ENCODE results near the gene GYPC.
"Not testable (repeated sequence)": the region's sequence is repeated elsewhere in the genome, so short reads cannot be mapped to it uniquely, and the experiment has no call there.

The GYPC gene, protein sequence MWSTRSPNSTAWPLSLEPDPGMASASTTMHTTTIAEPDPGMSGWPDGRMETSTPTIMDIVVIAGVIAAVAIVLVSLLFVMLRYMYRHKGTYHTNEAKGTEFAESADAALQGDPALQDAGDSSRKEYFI

DNA sequence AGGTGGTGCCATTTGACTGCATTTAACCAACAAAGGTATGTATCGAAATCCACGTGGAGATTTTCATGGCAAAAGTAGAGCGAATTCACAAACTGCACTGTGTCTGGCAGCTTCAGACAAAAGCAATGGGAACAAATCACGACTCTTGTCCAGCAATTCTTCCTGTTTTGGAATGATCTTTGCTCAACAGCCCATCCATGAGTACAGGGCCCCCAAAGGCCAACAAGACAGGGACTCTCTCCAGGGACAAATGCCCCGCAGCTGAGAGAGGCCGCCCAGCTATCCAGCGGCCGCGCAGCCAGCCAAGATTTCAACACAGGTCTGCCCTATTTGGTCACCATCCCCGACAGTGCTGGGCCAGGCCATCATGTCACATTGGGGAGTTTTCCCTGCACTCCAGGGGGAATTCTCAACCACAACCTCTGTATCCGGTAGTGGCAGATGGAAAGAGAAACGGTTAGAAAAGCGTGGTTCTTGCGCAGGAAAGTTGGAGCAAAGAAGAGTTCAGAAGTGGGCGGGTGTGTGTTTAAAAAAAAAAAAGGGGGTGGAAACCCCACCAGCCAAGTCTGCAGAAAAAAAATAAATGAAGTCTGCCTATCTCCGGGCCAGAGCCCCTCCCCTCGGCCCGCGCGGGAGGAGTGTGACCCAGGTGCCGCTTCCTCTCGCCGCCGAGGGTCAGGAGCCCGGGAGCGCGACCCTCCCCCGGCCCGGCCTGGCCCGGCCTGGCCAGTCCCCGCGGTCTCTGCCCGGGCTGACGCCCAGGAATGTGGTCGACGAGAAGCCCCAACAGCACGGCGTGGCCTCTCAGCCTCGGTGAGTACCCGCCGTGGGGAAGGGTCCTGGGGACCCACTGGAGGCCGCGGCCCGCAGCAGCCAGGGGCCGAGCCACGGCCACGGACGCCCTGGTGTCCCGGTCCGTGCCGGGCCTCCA lies at the start of gene GYPC:
Gene GYPC (plus strand): TSS at position 659 of the 931 bp plus-strand sequence. CDS start 106 bp downstream, at position 765.
- peak in 9 of 51 donors; percentile 12 to 44 (median 32) for DNase-seq

DNA sequence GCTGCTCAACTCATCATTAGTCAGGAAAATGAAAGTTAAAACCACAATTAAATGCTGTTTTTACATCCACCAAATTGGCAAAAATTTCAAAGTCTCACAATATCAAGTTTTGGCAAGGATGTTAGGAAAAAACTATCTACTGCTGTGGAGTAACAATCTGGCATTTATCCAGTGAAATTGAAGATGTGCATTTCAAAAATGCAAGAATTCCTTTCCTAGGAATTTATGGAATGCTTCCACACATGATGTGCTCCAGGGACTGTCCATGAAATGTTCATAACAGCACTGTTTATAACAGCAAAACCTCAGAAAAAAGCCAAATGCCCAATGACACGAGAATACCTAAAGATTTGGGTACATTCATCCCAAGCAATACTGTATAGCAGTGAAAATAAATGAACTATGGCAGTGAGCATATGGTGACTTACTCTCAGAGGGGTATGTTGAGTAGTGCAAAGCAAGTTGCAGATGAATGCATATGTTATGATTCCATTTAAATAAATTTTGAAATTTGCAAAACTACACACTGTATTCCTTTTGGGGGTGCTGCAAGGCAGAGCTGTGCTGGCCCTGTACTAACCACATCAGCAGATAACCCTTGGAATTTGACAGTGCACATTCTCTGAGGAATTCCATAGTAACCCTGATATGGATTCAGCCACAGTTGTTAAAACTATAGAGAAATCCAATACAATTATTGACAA lies 41.3 kb upstream of the GYPC start:
- DNase-seq = no peak

DNA sequence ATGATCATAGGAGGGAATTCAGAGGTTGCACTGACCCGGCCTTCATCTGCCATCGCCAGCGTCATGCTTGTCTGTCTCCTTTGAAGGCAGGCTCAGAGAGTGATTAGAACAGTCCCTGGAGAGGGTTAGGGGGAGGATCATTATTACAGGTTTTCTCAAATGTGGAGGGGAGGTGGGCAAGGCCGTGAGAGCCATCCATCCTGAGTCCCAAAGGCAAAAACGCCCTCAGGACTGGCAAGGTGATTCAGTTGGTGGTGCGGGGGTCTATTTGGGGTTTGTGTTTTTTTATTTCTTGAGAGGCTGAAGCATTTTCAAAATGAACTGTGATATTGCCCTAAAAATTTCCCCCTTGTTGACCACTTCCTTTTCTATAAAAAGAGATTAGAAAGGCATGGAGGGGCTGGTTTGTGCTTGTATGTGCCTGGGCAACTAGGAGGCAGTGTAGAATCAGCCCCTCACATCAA lies 39.3 kb upstream of the GYPC start:
- DNase-seq = no peak

DNA sequence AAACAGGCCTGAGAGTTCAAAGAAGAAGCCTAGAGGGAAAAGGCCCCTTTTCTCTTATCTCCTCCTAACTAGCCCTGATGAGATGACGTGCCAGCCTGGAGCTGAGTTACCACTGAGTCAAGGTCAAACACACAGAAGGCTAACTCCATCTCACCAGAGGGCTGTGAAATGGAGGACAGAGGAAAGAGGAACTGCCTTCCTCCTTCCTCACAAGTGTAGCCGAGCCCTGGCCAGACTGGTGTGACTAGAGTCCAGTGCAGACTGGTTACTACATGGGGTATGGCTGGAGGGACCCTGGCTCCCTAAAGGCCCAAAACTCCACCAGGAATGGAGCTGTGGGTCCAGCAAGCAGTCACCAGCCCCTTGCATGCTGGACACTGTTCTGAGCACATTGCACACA lies 35.7 kb upstream of the GYPC start:
- DNase-seq = no peak

DNA sequence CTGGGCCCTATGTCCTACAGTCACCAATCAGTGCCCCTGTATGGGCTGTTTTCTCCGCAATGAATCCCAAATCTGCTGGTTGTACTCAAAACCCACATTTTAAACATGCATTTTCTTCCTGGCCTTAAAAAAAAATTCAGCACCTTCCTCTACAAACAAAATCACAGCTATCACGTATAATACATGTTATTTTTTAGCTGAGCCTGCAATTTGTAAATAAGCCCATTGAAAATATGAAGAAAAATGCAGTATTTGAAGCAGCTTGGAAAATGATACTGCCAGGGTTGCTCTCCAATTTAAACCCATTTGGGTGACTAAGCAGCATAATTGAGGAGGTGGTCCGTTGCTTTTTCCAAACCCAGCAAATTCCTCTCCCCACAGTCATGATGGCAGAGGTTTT lies 33.0 kb upstream of the GYPC start:
- DNase-seq = no peak

DNA sequence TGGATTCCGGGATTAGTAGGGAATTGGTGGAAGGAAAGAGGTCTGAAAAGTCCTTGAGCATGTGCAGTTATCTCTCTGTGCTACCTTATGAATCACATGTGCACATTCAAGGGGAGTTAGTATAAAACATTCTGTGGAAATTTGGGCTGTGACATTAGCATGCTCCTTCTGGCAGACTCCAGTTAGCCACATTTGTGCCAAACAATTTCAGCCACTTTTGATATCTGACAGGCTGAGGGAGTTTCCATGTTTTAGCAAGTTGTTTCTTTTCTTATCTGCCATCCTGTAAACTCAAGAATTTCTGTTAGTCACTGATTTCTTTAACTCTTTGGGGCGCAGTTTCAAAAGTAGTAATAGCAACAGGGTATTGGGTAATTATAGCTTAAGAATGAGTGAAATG lies 28.3 kb upstream of the GYPC start:
- DNase-seq = no peak

DNA sequence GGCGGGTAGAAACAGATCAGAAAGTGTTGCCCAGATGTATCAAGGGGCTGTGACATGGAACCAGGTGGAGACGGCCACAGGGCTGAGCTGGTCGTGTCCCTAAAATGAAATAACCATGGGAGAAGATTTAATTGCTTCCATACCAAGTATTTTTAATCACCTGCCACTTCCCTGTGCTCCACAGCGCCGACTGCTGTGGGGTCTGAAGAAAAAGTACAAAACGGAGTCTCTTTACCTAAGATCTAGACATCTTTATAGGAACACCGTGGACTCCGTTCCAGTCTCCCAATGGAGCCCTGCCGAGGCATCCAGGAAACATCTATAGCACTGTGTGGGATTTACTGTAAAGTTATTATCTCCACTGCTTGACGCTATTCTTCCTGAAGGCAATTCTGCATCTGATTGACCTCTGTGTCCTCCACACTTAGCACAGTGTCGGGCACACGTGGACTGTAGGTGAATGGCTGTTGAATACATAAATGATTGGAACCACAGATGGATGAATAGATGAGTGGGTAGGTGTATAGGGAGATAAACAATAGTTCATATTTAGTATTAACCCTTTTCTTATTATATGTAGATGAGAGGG lies 21.6 kb upstream of the GYPC start:
- no peak for DNase-seq

DNA sequence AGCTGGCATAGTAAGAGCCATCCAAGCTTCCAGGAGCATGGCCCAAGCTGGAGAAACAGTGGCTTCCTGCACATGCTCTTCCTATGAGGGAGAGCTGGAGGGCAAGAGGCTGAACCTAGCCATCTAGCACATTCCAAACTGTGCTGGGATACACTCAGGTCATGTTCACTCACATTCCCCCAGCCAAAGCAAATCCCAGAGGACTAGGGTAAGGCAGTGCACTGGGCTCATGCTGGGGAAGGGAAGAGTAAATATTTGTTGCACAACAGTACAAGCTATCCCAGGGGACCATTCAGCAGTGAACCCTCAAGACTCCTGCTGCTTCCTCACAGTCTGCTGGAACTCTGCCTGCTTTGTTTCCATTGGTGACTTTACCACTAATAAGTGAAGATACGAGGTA lies 20.7 kb upstream of the GYPC start:
- no peak for DNase-seq

DNA sequence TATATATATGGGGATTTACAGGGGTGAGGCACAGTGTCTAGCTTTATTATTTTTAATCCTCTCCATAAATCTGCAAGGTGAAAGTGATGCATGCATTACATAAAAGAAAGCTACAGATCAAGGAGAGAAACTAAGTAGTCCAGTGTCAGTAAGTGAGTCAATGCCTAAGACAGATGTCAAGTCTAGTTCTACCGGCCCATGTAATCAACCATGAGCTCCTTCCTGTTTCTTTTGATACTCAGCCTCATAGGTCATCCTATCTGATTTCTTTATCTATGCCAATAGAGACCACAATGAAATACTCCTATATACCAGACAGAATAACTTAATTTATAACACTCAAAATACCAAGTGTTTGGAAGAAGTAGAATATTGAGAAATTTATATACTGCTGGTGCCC lies 20.2 kb upstream of the GYPC start:
- no peak for DNase-seq

DNA sequence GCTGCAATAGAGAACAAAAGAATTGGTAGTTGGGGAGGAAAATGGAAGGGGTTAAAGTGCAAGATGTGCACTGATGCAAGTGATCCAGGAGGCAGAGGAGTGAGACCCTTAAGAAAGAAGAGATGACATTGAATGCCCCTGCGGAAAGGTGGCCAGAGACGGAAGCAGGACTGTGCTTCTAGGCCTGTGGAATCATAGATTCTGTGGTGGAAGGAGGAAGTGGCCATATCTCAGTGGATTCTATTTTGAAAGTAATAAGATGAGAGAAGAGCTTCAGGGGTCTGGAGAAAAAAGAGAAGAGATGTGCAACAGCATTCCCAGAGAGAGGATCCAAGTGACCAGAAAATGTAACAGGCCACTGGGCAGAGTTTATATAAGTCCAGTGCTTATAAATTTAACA lies 18.6 kb upstream of the GYPC start:
- no peak for DNase-seq

DNA sequence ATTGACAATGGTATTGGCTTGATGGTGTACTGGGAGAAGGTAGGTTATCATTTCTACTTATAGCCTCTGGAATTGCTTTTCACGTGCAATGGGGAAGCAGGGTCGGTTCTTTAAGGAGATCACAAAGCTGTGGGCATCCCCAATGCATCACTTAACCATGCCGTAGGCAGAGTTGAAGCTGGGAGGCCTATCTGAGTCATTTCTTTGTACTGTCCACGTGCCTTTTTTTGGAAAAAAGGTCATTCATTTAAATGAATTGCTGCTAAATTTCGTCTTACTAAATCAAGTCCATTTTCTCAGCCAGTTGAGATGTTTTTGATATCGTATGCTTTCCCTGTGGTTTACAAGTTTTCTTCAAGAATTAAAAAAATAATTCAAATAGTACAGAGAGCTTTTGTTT lies 17.2 kb upstream of the GYPC start:
- no peak for DNase-seq

DNA sequence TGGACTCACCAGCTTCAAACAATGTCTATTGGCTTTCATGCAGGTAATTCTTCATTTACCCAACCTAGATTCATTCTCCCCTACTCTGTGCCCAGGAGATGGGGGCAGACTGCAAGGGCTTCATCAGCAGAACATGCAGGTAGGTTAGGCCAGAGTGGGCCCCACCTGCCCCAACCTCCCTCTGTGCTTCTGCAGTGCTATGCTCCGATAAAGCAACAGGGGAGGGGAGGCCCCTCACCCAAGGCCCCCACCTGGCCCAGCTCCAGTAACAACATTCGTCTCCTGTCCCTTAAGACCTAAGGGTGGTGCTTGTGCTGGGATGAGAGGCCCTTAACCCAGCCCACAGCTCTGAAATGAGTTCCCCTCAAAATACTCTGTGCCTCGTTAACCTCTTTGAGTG lies 16.7 kb upstream of the GYPC start:
- DNase-seq = no peak

DNA sequence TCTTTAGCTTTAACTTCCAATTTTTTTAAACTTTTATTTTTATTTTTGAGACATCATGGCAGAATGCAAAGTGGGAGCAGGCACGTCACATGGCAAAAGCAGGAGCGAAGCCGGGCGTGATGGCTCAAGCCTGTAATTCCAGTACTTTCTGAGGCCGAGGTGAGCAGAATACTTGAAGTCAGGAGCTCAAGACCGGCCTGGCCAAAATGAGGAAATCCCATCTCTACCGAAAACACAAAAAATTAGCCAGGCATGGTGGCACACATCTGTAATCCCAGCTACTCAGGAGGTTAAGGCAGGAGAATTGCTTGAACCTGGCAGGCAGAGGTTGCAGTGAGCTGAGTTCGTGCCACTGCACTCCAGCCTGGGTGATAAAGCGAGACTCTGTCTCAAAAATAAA lies 14.7 kb upstream of the GYPC start:
- not testable (repeated sequence) for DNase-seq

DNA sequence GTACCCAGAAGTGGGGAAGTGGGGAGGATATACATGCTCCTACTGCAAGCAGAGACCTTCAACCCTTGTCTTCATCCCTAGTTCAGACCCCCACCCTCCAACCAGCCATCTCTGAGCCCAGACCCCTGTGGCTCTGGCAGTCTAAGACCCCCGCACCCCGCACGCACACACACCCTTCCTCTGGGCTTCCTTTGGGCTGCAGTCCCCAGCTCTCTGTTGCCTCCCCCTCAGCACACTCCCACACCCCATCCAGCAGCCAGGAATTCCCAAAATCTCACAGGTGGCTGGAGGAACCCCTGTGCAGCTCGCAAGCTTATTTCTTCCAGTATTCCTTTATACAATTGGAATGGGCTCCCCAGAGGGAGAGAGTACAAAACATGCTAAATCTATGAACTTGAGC lies 13.9 kb upstream of the GYPC start:
- DNase-seq = no peak

DNA sequence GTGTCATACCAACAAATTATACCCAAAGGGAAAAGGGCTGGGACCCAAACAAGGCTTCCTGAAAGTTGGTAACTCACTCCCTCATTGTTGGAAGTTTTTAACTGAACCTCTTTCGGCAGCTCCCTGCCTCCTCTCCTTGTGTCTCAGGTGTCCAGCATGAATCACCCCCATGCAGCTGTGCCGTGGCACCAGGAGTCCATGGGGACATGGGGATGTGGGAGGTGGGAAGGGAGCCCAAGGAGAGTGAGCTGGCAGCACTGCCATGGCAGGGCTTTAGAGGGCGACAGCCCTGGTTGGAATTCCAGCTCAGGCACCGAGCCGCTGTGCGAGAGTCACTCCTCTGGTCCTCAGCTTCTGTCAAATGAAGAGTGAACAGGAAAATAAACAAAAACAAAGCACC lies 12.5 kb upstream of the GYPC start:
- DNase-seq = no peak

DNA sequence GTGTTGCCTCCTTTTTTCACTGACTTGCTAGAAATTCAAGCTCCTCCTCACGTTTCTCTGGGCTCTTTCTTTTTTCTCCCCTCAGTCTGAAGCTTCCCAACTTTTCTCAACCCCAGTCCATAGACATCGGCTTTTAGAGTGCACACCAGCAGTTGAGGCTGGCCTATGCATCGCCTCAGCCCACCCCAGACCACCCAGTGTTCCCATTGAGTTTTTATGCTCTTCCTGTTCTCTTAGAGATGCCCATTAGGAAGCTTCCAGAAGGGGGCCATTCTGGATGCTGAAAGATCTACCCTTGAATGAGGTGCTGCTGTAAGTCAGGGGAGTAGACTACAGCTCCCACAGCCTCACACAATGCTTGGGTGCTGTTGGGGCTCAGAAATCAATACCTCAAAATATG lies 12.0 kb upstream of the GYPC start:
- DNase-seq = no peak

DNA sequence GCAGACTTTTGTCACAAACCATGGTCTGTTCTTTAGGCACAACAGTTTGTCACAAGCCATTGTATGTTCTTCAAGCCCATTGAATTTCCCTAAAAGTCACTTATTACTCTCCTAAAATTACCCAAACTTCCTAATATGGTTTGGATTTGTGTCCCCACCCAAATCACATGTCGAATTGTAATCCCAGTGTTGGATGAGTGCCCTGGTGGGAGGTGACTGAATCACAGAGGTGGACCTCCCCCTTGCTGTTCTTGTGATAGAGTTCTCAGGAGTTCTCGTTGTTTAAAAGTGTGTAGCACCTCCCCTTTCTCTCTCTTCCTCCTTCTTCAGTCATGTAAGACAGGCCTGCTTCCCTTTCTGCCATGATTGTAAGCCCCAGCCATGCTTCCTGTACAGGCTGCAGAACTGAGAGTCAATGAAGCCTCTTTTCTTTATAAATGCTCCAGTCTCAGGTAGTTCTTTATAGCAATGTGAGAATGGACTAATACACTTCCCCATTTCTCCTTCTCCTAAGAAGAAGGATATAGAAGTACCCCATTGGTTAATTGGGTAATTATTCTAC lies 11.2 kb upstream of the GYPC start:
- no peak for DNase-seq

DNA sequence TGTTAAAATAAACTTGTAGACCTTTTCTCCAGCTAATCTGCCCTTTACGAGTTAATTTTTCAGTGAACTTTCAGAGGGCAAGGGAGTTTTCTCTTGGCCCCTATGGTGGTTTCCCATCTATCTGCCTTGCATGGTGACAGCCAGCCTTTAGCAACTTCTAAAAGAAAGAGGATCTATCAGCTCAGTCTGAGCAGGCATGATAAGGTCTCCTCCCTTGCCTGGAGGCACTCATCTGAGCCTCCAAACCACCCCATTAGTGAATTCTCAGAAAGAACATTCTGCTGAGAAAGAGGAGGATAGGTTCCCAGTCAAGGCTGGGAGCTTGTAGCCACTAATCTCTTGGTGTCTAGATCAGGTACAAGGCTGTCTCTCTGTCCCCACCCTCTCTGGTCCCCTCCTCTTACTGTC lies 10.7 kb upstream of the GYPC start:
- no peak for DNase-seq

DNA sequence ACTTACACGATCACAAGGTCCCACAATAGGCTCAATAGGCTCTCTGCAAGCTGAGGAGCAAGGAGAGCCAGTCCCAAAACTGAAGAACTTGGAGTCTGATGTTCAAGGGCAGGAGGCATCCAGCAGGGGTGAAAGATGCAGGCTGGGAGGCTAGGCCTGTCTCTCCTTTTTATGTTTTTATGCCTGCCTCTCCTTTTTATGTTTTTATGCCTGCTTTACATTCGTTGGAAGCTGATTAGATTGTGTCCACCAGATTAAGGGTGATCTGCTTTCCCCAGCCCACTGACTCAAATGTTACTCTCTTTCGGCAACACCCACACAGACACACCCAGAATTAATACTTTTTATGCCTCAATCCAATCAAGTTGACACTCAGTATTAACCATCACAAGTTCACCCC lies 9.9 kb upstream of the GYPC start:
- DNase-seq = no peak

DNA sequence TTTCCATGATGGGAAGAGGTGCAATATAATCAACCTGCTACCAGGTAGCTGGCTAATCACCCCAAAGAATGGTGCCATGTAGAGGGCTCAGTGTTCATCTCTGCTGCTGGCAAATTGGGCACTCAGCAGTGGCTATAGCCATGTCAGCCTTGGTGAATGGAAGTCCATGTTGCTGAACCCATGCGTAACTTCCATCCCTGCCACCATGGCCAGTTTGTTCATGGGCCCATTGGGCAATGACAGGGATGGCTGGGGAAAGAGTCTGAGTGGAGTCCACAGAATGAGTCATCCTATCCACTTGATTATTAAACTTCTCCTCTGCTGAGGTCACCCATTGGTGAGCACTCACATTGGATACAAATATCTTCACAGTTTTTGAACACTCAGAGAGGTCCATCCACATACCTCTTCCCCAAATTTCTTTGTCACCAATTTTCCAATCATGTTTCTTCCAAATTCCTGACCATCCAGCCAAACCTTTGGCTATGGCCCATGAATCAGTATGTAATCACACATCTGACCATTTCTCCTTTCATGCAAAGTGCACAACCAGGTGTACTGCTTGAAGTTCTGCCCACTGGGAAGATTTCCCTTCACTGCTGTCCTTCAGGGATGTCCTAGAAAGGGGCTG lies 8.1 kb upstream of the GYPC start:
- not testable (repeated sequence) for DNase-seq

DNA sequence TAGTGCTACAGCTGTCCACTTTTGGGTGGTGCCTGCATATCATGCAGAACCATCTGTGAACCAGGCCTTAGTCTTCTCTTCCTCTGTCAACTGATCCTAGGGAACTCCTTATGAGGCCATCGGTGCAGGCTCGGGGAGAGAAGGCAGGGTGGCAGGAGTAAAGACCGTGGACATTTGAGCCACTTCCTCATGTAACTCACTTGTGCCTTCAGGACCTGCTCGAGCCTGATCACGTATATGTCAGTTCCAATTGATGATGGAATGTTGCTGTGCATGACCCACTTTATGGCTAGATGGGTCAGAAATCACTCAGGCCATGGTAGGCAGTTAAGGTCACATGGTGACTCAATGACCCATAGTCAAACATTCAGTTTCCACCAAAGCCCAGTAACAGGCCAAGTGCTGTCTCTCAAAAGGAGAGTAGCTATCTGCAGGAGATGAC lies 7.6 kb upstream of the GYPC start:
- not testable (repeated sequence) for DNase-seq
